Keratinocyte (primary cell): Measurements from ENCODE around the gene CLEC16A. TPM values are rescaled to one million over a fixed set of nuclear protein-coding genes. Genes with fewer than 3 reads are reported as not detected.

Experiments used
- DNase-seq: peaks from one replicate; pipeline ENCODE4 v3.0.0-alpha.2; 2011; ENCODE audit warnings: low read depth, missing footprints, low spot score
- FAIRE-seq: peaks from 2 replicates; lab custom pipeline; 2011; peaks lifted over from hg19 to GRCh38; lab: Jason Lieb, UNC
- H2AFZ ChIP-seq: 2 replicates; pipeline ENCODE4 v1.6.0; 2012; ENCODE audit warnings: low read length, control low read depth, inconsistent platforms; ENCODE audit not compliant: control insufficient read depth
- H3K27ac ChIP-seq: 2 replicates; pipeline ENCODE4 v1.5.1; 2011; ENCODE audit warnings: low read length; ENCODE audit not compliant: control insufficient read depth, insufficient read depth
- H3K27me3 ChIP-seq: 3 replicates; pipeline ENCODE4 v1.6.0; 2011; ENCODE audit warnings: low read length; ENCODE audit not compliant: control insufficient read depth, insufficient read depth; ENCODE audit errors: extremely low read depth
- H3K36me3 ChIP-seq, 2 experiments: 2 replicates in 1 of 2; 3 replicates in 1 of 2; pipeline ENCODE4 v1.5.1; 2011; ENCODE audit warnings: low read length in 2 of 2, mild to moderate bottlenecking in 1 of 2; ENCODE audit not compliant: control insufficient read depth in 2 of 2, insufficient read depth in 2 of 2; ENCODE audit errors: extremely low read depth in 1 of 2
- H3K4me1 ChIP-seq: 3 replicates; pipeline ENCODE4 v1.5.1; 2011; ENCODE audit warnings: low read length; ENCODE audit not compliant: control insufficient read depth, insufficient read depth; ENCODE audit errors: extremely low read depth
- H3K4me2 ChIP-seq: 3 replicates; pipeline ENCODE4 v1.6.0; 2011; ENCODE audit warnings: low read depth, low read length; ENCODE audit not compliant: control insufficient read depth, insufficient read depth; ENCODE audit errors: extremely low read depth
- H3K4me3 ChIP-seq, 3 experiments: fragments of 200-600 bp in 1 of 3; sonication (generic) in 1 of 3; 2 replicates in 2 of 3; 3 replicates in 1 of 3; pipeline ENCODE4 v1.5.1; 2011 to 2016; ENCODE audit warnings: low read length in 3 of 3, mild to moderate bottlenecking in 3 of 3, control low read depth in 2 of 3, inconsistent platforms in 1 of 3, low read depth in 1 of 3, mixed read lengths in 1 of 3, mixed run types in 1 of 3, moderate library complexity in 1 of 3; ENCODE audit not compliant: control insufficient read depth in 2 of 3, insufficient read depth in 2 of 3; ENCODE audit errors: extremely low read depth in 1 of 3
- H3K79me2 ChIP-seq: 2 replicates; pipeline ENCODE4 v1.6.0; 2012; ENCODE audit warnings: low read length; ENCODE audit not compliant: control insufficient read depth, insufficient read depth
- H3K9ac ChIP-seq: 3 replicates; pipeline ENCODE4 v1.6.0; 2011; ENCODE audit warnings: low read length; ENCODE audit not compliant: control insufficient read depth, insufficient read depth; ENCODE audit errors: extremely low read depth
- H3K9me1 ChIP-seq: 3 replicates; pipeline ENCODE4 v1.6.0; 2011; ENCODE audit warnings: low read length; ENCODE audit not compliant: control insufficient read depth, insufficient read depth; ENCODE audit errors: extremely low read depth
- H3K9me3 ChIP-seq: 2 replicates; pipeline ENCODE4 v1.5.1; 2012; ENCODE audit warnings: low read depth, low read length; ENCODE audit not compliant: control insufficient read depth
- H4K20me1 ChIP-seq: 3 replicates; pipeline ENCODE4 v1.6.0; 2011; ENCODE audit warnings: low read length; ENCODE audit not compliant: control insufficient read depth, insufficient read depth; ENCODE audit errors: extremely low read depth
- CTCF ChIP-seq, 3 experiments: IDR thresholded peaks in 1 of 3; conservative IDR thresholded peaks in 1 of 3; optimal IDR thresholded peaks in 1 of 3; 2 replicates in 2 of 3; 3 replicates in 1 of 3; pipeline versions ENCODE3 to v1.5.1; 2011; ENCODE audit warnings: low read length in 3 of 3, mild to moderate bottlenecking in 3 of 3, moderate library complexity in 2 of 3, control low read depth in 1 of 3, inconsistent platforms in 1 of 3; ENCODE audit not compliant: insufficient read depth in 2 of 3; ENCODE audit errors: extremely low read depth in 1 of 3
- EZH2 ChIP-seq: IDR thresholded peaks from one replicate; pipeline ENCODE4 v1.6.1; 2012; ENCODE audit warnings: inconsistent platforms, mild to moderate bottlenecking, low read length, moderate library complexity
- dilution Hi-C: fragments of 300-500 bp; cut with MboI; formaldehyde crosslinking; loops from one replicate; pipeline ENCODE4 v1.7.0; 2020; ENCODE audit warnings: low sequenced_read_pairs; ENCODE audit not compliant: extremely low pct_ligation_motif_present
- polyA plus RNA-seq, 5 experiments: library from polyadenylated mRNA; depleted of rRNA in 3 of 5; stranded (reverse) in 3 of 5; stranded (forward) in 1 of 5; unstranded in 1 of 5; fragments of >200 nt; gene quantifications; 1 replicate in 1 of 5; 2 replicates in 3 of 5; 3 replicates in 1 of 5; pipeline versions ENCODE4 v1.2.1 to v1.2.3, GENCODE V29; 2011 to 2012; ENCODE audit warnings: missing spikeins in 2 of 5, low read depth in 1 of 5, low replicate concordance in 1 of 5

CLEC16A gene
- polyA plus RNA-seq, 1 donor (not counting 4 experiments of a cell fraction or from before 2014, with no cell fraction given): 9.5 TPM

- no peaks in the 10 kb centered on the region for H3K79me2 ChIP-seq
- H3K27ac ChIP-seq: no peak overlapping the region
- no peak overlapping the region for H3K9ac ChIP-seq
- H3K27me3 ChIP-seq: no peaks in the 10 kb centered on the region
- TF ChIP-seq CTCF (optimal IDR thresholded peaks at IDR 0.05 in 1 of 3, IDR thresholded peaks at IDR 0.05 in 1 of 3, conservative IDR thresholded peaks at IDR 0.05 in 1 of 3; ENCODE audit: extremely low read depth in 1 of 3, insufficient read depth in 2 of 3, low read length in 3 of 3) (no peak), EZH2 (no peak)
- FAIRE-seq (no peak), DNase-seq (no peak)
- H3K9me1 ChIP-seq: no peaks in the 10 kb centered on the region
- H3K4me1 ChIP-seq: peaks cover 2% of the 10 kb centered on the region
- peaks cover 1 to 5% of the 10 kb centered on the region in 2 experiments for H3K36me3 ChIP-seq
- H4K20me1 ChIP-seq: no peaks in the 10 kb centered on the region
- dilution Hi-C loops: no loop called here
- no peak overlapping the region for H3K4me3 ChIP-seq
- no peak overlapping the region for H3K4me2 ChIP-seq
- no peak overlapping the region for H2AFZ ChIP-seq
- no peaks in the 10 kb centered on the region for H3K9me3 ChIP-seq
These were observed 141.6 kb downstream of the CLEC16A start for GRCh38 chr16:11085916-11086315.

DNA sequence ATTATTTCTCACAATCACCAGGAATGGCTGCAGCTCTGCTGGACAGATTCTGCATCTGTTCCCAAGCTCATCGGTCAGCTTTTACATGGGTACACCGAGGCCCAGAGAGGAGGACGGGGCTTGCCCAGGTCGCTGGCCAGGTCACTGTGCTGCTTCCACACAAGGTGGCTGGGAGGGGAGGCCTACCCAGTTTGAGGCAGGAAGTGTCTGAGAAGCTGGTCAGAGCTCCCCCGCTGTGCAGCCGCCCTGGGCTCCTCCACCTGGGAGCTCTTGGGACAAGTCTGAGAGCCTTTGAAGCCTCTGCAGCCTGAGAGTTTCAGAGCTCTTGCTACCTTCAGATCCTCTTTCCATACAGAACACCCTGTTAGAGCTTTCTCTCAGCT, 143.3 kb downstream of the CLEC16A start:
- Histone ChIP-seq H3K27ac (no peak overlapping the region), H3K4me3 (no peak overlapping the region), H3K9me1 (no peaks in the 10 kb centered on the region), H3K79me2 (no peaks in the 10 kb centered on the region), H2AFZ (no peak overlapping the region), H3K4me1 (peaks cover 11% of the 10 kb centered on the region), H3K27me3 (no peaks in the 10 kb centered on the region), H3K9ac (no peak overlapping the region), H4K20me1 (no peaks in the 10 kb centered on the region), H3K9me3 (no peaks in the 10 kb centered on the region), H3K36me3 (peaks cover 1 to 3% of the 10 kb centered on the region in 2 experiments), H3K4me2 (no peak overlapping the region)
- DNase-seq (no peak), FAIRE-seq (no peak)
- TF ChIP-seq CTCF (optimal IDR thresholded peaks at IDR 0.05 in 1 of 3, IDR thresholded peaks at IDR 0.05 in 1 of 3, conservative IDR thresholded peaks at IDR 0.05 in 1 of 3; ENCODE audit: extremely low read depth in 1 of 3, insufficient read depth in 2 of 3, low read length in 3 of 3): no peak
- dilution Hi-C loops: no loop called here
